Transverse colon (tissue), 4 donors: ENCODE results near the gene C6orf136. TPM values are rescaled to one million over a fixed set of nuclear protein-coding genes. Genes with fewer than 3 reads are reported as not detected.

Experiments
- DNase-seq: peaks from one replicate; pipeline ENCODE4 v3.0.0-alpha.2; 2019
- H3K27ac ChIP-seq, 4 donors: fragments of 200-600 bp; sonication (generic); 2 replicates each; pipeline ENCODE4 v1.5.1; 2016 to 2018; ENCODE audit warnings: inconsistent platforms in 4 of 4
- H3K27me3 ChIP-seq: fragments of 200-600 bp; sonication (generic); 2 replicates; pipeline ENCODE4 v1.5.1; 2017; ENCODE audit warnings: inconsistent platforms
- H3K36me3 ChIP-seq, 4 donors: fragments of 200-600 bp; sonication (generic); 2 replicates each; pipeline ENCODE4 v1.5.1; 2017 to 2019; ENCODE audit warnings: inconsistent platforms in 4 of 4
- H3K4me1 ChIP-seq, 4 donors: fragments of 200-600 bp; sonication (generic); 2 replicates each; pipeline ENCODE4 v1.5.1; 2017 to 2020; ENCODE audit warnings: inconsistent platforms in 4 of 4
- H3K4me3 ChIP-seq, 4 donors: fragments of 200-600 bp; sonication (generic); 1 replicate in 1 of 4; 2 replicates in 3 of 4; pipeline versions ENCODE4 v1.5.1 to v1.6.1; 2017 to 2019; ENCODE audit warnings: inconsistent platforms in 4 of 4
- H3K9me3 ChIP-seq, 2 donors: fragments of 200-600 bp; sonication (generic); 2 replicates each; pipeline ENCODE4 v1.5.1; 2017 to 2019; ENCODE audit warnings: inconsistent platforms in 2 of 2
- CTCF ChIP-seq, 5 experiments: fragments of 200-600 bp in 3 of 5; fragments of 450-650 bp in 2 of 5; sonication (generic) in 3 of 5; IDR thresholded peaks; 1 replicate in 2 of 5; 2 replicates in 3 of 5; pipeline ENCODE4 v1.5.1; 2016 to 2017; ENCODE audit warnings: antibody characterized with exemption in 5 of 5, inconsistent platforms in 3 of 5, mild to moderate bottlenecking in 2 of 5, moderate library complexity in 1 of 5
- EP300 ChIP-seq: sonication (generic); formaldehyde crosslinking; IDR thresholded peaks from one replicate; pipeline ENCODE4 v1.6.1; 2017; ENCODE audit warnings: antibody characterized with exemption, low read depth
- POLR2A ChIP-seq: fragments of 450-650 bp; IDR thresholded peaks from one replicate; pipeline ENCODE4 v1.6.1; 2016; ENCODE audit warnings: antibody characterized with exemption, mild to moderate bottlenecking, moderate library complexity
- POLR2AphosphoS5 ChIP-seq, 3 donors: sonication (generic); formaldehyde crosslinking; IDR thresholded peaks; one replicate each; pipeline ENCODE4 v1.6.1; 2016; ENCODE audit warnings: antibody characterized with exemption in 3 of 3
- WGBS, 2 donors: methylation state at CpG; one replicate each; pipeline ENCODE4 v1.1.5; 2018; ENCODE audit warnings: low coverage in 1 of 2; 5-methylcytosine and 5-hydroxymethylcytosine counted together
- in situ Hi-C, 4 donors: fragments of 200-750 bp; cut with MboI; loops; one replicate each; pipeline versions ENCODE4 v1.15.0 to v1.15.1; 2017; ENCODE audit warnings: low sequenced_read_pairs in 3 of 4, low pct_ligation_motif_present in 1 of 4, low pct_unique_long_range_greater_than_20kb in 1 of 4
- intact Hi-C: fragments of 100-400 bp; cut with DNase I; formaldehyde crosslinking; loops from one replicate; pipeline ENCODE4 v1.15.1; 2023; ENCODE audit warnings: low total_unique reads
- total RNA-seq, 4 donors: library from RNA; depleted of rRNA; stranded (reverse); fragments of >200 nt; gene quantifications; one replicate each; pipeline ENCODE4 v1.1.0, GENCODE V29; 2016

C6orf136 gene
- total RNA-seq, 4 donors from 2014 or later, result 49.1 to 301 (median 63.5) TPM

- TF ChIP-seq POLR2A (peak; percentile 45), EP300 (no peak), CTCF (IDR thresholded peaks at IDR 0.05) (no peak), POLR2AphosphoS5 (IDR thresholded peaks at IDR 0.05) (peak; percentile 47 to 82 (median 70))
- intact Hi-C loops, result loop anchor here (2.0 to 5.0 kb wide), 2 partner anchors 31 to 69 kb away; partner anchors contain the start of genes MDC1, MRPS18B and PPP1R10
- Histone ChIP-seq H3K27ac (peak within 1 kb of the TSS; percentile 93 to 99 (median 96)), H3K4me1 (peaks cover 6 to 83% (median 35%) of the 10 kb centered on the region in 4 donors), H3K9me3 (no peaks in the 10 kb centered on the region), H3K36me3 (no peaks in the 10 kb centered on the region), H3K4me3 (peak within 1 kb of the TSS; percentile 63 to 81 (median 68)), H3K27me3 (no peaks in the 10 kb centered on the region)
- in situ Hi-C loops, result no loop called here
- WGBS, 2 donors, result 3 to 7% methylated on average over 8 to 28 of the region's 41 CpGs
- DNase-seq, result peak; percentile 85
These were observed 39.3 kb downstream of the C6orf136 start, which contains the start of gene PPP1R18 for GRCh38 chr6:30686009-30686907. Gene PPP1R18 (minus strand): TSS chr6:30686645. CDS start chr6:30686018, 627 bp downstream.

- Histone ChIP-seq H3K27ac (peak overlapping the region; percentile 93 to 99 (median 96)), H3K9me3 (no peaks in the 10 kb centered on the region), H3K4me1 (peaks cover 6 to 80% (median 34%) of the 10 kb centered on the region in 4 donors), H3K27me3 (no peaks in the 10 kb centered on the region), H3K4me3 (peak overlapping the region; percentile 63 to 81 (median 68)), H3K36me3 (no peaks in the 10 kb centered on the region)
- in situ Hi-C loops (no loop called here), intact Hi-C loops (loop anchor here (2.0 to 5.0 kb wide), 2 partner anchors 30 to 70 kb away; partner anchors contain the start of genes MDC1, MRPS18B and PPP1R10)
- 0% methylated on average over 1 to 51 of the region's 52 CpGs for WGBS, 2 donors
- peak; percentile 90 for DNase-seq
- TF ChIP-seq EP300, result peak; percentile 60
- TF ChIP-seq POLR2AphosphoS5 (IDR thresholded peaks at IDR 0.05), result peak; percentile 79 to 91 (median 88)
- no peak for TF ChIP-seq CTCF (IDR thresholded peaks at IDR 0.05)
These were observed 40.1 kb downstream of the C6orf136 start for GRCh38 chr6:30686908-30687658.

- H3K27ac ChIP-seq, result peak overlapping the region; percentile 93 to 99 (median 96)
- H3K9me3 ChIP-seq, result no peaks in the 10 kb centered on the region
- no peaks in the 10 kb centered on the region for H3K27me3 ChIP-seq
- WGBS, 2 donors, result 22% methylated on average over 18 of the region's 22 CpGs; no CpG with 5 or more reads in 1 of the 2 donors
- in situ Hi-C loops (no loop called here), intact Hi-C loops (loop anchor here (2.0 to 5.0 kb wide), 2 partner anchors 29 to 71 kb away; partner anchors contain the start of genes MDC1, MRPS18B and PPP1R10)
- TF ChIP-seq CTCF (IDR thresholded peaks at IDR 0.05) (no peak), EP300 (no peak), POLR2AphosphoS5 (IDR thresholded peaks at IDR 0.05) (no peak), POLR2A (no peak)
- peaks cover 6 to 73% (median 33%) of the 10 kb centered on the region in 4 donors for H3K4me1 ChIP-seq
- peak overlapping the region; percentile 63 to 81 (median 68) for H3K4me3 ChIP-seq
- no peak for DNase-seq
- no peaks in the 10 kb centered on the region for H3K36me3 ChIP-seq
These were observed 40.9 kb downstream of the C6orf136 start for GRCh38 chr6:30687659-30688431.
